Type B pancreatic cell (in vitro differentiated cells): ENCODE results near the gene MAPRE2. TPM values are rescaled to one million over a fixed set of nuclear protein-coding genes. Genes with fewer than 3 reads are reported as not detected.

Experiments used
- DNase-seq: peaks from one replicate; pipeline ENCODE4 v3.0.0; 2021; ENCODE audit warnings: mixed read lengths; ENCODE audit not compliant: unreplicated experiment; ENCODE audit errors: extremely low spot score
- H3K27ac Mint-ChIP-seq: 2 replicates; pipeline ENCODE4 v1.8.0; 2021; ENCODE audit warnings: mild to moderate bottlenecking, mixed read lengths
- H3K27me3 Mint-ChIP-seq: 2 replicates; pipeline ENCODE4 v1.8.0; 2021; ENCODE audit warnings: mixed read lengths
- H3K36me3 Mint-ChIP-seq: 2 replicates; pipeline ENCODE4 v1.8.0; 2021; ENCODE audit warnings: mixed read lengths
- H3K4me1 Mint-ChIP-seq: one replicate; pipeline ENCODE4 v1.8.0; 2021; ENCODE audit warnings: mixed read lengths; ENCODE audit not compliant: unreplicated experiment
- H3K4me3 Mint-ChIP-seq: 2 replicates; pipeline ENCODE4 v1.8.0; 2021; ENCODE audit warnings: mild to moderate bottlenecking, mixed read lengths
- H3K9me3 Mint-ChIP-seq: 2 replicates; pipeline ENCODE4 v1.8.0; 2021; ENCODE audit warnings: mixed read lengths
- total RNA-seq: library from RNA; stranded (reverse); gene quantifications from 2 replicates; pipeline ENCODE4 v1.2.1, GENCODE V29; 2021; ENCODE audit warnings: low replicate concordance
- TF ChIP-seq, protein P1 (sequence below): fragments of 200-600 bp; sonication (generic); conservative IDR thresholded peaks from 2 replicates; pipeline ENCODE4 v1.5.0; 2021; ENCODE audit warnings: antibody characterized with exemption, mild to moderate bottlenecking

MAPRE2 gene
- total RNA-seq, 1 donor from 2014 or later: 28.0 TPM

DNA sequence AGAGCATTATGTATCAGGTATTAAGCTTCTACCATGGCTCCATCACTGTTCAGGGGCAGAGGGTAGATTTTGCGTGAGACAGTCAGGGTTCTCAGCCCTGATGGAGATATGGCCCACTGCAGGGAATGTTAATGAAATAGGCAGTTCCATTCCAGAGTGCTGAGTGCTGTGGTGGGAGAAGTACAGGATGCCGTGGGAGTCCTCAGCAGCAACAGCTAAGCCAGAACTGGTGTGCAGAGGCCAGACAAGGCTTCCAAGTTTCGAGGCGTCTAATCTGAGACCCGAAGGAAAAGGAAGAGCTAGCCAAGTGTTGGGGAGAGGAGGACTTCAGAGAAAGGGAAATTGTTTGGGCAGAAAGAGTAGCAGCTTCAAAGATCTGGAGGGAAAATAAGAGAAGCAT is 30.2 kb upstream of the MAPRE2 start:
- DNase-seq: no peak
- no peaks in the 10 kb centered on the region for H3K36me3 Mint-ChIP-seq
- H3K27me3 Mint-ChIP-seq: no peaks in the 10 kb centered on the region
- H3K4me1 Mint-ChIP-seq: peaks cover 1% of the 10 kb centered on the region
- no peak overlapping the region for H3K4me3 Mint-ChIP-seq
- TF ChIP-seq, protein P1, sequence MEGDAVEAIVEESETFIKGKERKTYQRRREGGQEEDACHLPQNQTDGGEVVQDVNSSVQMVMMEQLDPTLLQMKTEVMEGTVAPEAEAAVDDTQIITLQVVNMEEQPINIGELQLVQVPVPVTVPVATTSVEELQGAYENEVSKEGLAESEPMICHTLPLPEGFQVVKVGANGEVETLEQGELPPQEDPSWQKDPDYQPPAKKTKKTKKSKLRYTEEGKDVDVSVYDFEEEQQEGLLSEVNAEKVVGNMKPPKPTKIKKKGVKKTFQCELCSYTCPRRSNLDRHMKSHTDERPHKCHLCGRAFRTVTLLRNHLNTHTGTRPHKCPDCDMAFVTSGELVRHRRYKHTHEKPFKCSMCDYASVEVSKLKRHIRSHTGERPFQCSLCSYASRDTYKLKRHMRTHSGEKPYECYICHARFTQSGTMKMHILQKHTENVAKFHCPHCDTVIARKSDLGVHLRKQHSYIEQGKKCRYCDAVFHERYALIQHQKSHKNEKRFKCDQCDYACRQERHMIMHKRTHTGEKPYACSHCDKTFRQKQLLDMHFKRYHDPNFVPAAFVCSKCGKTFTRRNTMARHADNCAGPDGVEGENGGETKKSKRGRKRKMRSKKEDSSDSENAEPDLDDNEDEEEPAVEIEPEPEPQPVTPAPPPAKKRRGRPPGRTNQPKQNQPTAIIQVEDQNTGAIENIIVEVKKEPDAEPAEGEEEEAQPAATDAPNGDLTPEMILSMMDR: no peak
- no peak overlapping the region for H3K27ac Mint-ChIP-seq
- H3K9me3 Mint-ChIP-seq: no peaks in the 10 kb centered on the region

DNA sequence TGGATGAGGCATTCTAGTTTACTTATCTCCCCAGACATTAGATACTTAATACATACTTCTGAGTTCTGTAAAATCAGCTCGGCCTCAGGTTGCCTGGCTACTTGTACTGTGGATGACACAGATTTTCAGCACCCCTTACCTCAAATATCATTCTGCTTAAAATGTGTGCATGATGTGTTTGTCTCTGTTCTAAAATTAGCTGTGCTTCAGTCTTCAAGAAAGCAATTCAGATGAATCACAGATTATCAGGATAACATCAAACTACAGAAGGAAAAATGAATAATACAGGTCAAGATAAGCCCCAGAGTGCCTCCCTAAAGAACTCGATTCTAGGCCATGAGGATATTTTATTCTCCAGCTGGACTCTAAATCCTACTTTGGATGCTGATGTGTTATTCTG is 21.3 kb upstream of the MAPRE2 start:
- H3K27ac Mint-ChIP-seq: no peak overlapping the region
- no peaks in the 10 kb centered on the region for H3K4me1 Mint-ChIP-seq
- TF ChIP-seq, protein P1: no peak
- no peak overlapping the region for H3K4me3 Mint-ChIP-seq
- H3K36me3 Mint-ChIP-seq: no peaks in the 10 kb centered on the region
- DNase-seq: no peak
- H3K9me3 Mint-ChIP-seq: no peaks in the 10 kb centered on the region
- H3K27me3 Mint-ChIP-seq: no peaks in the 10 kb centered on the region

DNA sequence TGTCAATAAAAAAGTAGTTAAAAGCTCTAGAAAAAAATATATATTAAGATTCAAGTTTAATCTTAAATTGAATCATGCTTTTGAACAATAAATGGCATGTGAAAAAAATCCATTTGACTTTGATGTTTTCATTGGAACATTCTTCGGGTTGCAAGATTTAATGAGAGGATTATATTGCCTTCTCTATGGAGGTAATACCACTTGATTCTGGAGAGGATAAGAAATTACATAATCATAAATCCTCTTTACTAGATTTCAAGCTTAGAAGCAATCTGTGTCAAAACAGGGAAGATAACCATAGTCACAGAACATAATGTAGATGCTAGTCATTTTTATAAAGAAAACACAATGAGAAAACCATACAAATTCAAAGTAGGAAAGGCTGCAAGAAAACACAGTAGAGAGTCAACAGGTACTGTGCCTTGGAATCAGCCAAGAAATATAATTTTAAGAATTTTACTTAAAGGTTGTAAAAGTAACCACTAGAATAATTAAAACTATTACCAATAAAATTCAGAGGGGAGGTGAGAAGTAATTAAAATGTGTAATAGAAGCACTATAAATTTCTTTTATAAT is 18.7 kb upstream of the MAPRE2 start:
- no peaks in the 10 kb centered on the region for H3K27me3 Mint-ChIP-seq
- no peak for DNase-seq
- H3K27ac Mint-ChIP-seq: no peak overlapping the region
- no peaks in the 10 kb centered on the region for H3K36me3 Mint-ChIP-seq
- TF ChIP-seq, protein P1: no peak
- no peaks in the 10 kb centered on the region for H3K9me3 Mint-ChIP-seq
- H3K4me3 Mint-ChIP-seq: no peak overlapping the region
- no peaks in the 10 kb centered on the region for H3K4me1 Mint-ChIP-seq

DNA sequence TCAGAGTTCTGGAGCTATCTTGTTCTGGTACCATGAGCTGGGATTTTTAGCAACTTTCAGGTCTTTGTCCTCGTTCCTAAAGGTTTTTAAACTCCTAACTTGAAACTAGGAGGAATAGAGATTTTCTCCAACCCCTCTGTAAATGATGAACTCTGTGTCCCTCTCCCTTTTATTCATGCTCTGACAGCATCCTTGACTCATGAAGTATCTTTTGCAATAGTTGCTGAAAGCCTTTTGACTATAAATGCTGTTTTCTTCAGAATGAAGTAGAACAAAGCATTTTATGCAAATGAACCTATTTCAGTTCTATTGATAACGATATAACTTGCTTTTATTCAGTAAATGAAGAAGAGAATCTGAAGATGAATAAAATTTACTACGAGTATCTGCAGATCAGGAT is 17.0 kb upstream of the MAPRE2 start:
- Mint-ChIP-seq H3K27me3 (no peaks in the 10 kb centered on the region), H3K4me3 (no peak overlapping the region), H3K36me3 (no peaks in the 10 kb centered on the region), H3K9me3 (no peaks in the 10 kb centered on the region), H3K4me1 (no peaks in the 10 kb centered on the region), H3K27ac (no peak overlapping the region)
- TF ChIP-seq, protein P1: no peak
- DNase-seq: no peak

DNA sequence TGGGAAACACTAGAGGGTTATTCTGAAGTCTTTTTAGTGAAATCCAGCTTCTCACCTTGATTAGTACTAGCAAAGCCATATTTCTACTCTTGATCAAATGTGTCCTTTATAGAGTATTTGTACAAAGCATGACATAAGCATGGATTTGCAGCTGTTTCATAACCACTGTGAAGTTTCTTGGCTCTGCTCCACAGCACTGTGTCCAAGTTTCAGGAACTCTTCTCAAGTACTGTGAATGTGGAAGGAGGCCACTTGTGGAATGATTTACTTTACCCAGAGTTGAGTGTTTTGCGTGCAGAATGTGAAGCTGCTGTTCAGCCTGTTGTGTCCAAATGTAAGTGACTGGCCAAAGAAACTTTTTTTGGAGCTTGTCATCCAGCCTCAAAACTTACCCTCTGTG is 16.2 kb upstream of the MAPRE2 start:
- Mint-ChIP-seq H3K4me1 (no peaks in the 10 kb centered on the region), H3K27ac (no peak overlapping the region), H3K27me3 (no peaks in the 10 kb centered on the region), H3K4me3 (no peak overlapping the region), H3K9me3 (no peaks in the 10 kb centered on the region), H3K36me3 (no peaks in the 10 kb centered on the region)
- DNase-seq: no peak
- TF ChIP-seq, protein P1: no peak
